GM12878 (cell line): Measurements from ENCODE around the gene MAPRE2. TPM values are rescaled to one million over a fixed set of nuclear protein-coding genes. Genes with fewer than 3 reads are reported as not detected.

Experiments used
- ATAC-seq: fragments of 200-7000 bp; cut with Tn5 transposase; 3 replicates; pipeline ENCODE4 v1.9.1; 2020; ENCODE audit warnings: mild to moderate bottlenecking, moderate library complexity
- BruUV-seq: library from RNA; stranded (reverse); fragments of 400-500 nt; replicated peaks from 2 replicates; lab custom pipeline; 2021; lab: Mats Ljungman, UMichigan
- CTCF ChIA-PET: fragments of 300-600 bp; sonication (Branson Sonifier 250); formaldehyde crosslinking; extraction: SDS; loops from one replicate; lab custom pipeline; 2021; ENCODE audit warnings: inconsistent platforms; lab: Yijun Ruan, JAX
- POLR2A ChIA-PET: fragments of 350-600 bp; formaldehyde crosslinking; extraction: SDS; loops from one replicate; lab custom pipeline; 2021; ENCODE audit warnings: inconsistent platforms; lab: Charles Lee
- RAD21 ChIA-PET: fragments of 300-600 bp; sonication (Branson Sonifier 250); formaldehyde crosslinking; loops from one replicate; lab custom pipeline; 2023; ENCODE audit warnings: antibody characterized with exemption; ENCODE audit not compliant: unreplicated experiment; lab: Charles Lee
- SMC1A ChIA-PET: fragments of 300-600 bp; sonication (Branson Sonifier 250); formaldehyde crosslinking; loops from one replicate; lab custom pipeline; 2023; ENCODE audit not compliant: unreplicated experiment, uncharacterized antibody; lab: Charles Lee
- DNase-seq: peaks from one replicate; pipeline ENCODE4 v3.0.0-alpha.2; 2011; ENCODE audit warnings: low read depth, low spot score
- FAIRE-seq: peaks from 3 replicates; lab custom pipeline; 2011; peaks lifted over from hg19 to GRCh38; lab: Jason Lieb, UNC
- H2AFZ ChIP-seq: 2 replicates; pipeline ENCODE4 v1.6.0; 2011; ENCODE audit warnings: low read depth, low read length, control low read depth; ENCODE audit not compliant: control insufficient read depth
- H3K27ac ChIP-seq: 2 replicates; pipeline ENCODE4 v1.5.1; 2011; ENCODE audit warnings: control low read depth; ENCODE audit not compliant: control insufficient read depth, insufficient read depth
- H3K27me3 ChIP-seq, 2 experiments: replicated peaks in 1 of 2; 2 replicates each; pipeline versions ENCODE4 v1.6.0 to v1.6.1; 2011; ENCODE audit warnings: low read length in 1 of 2; ENCODE audit not compliant: control insufficient read depth in 2 of 2, insufficient read depth in 2 of 2
- H3K36me3 ChIP-seq, 2 experiments: 2 replicates each; pipeline ENCODE4 v1.5.1; 2011; ENCODE audit warnings: low read length in 1 of 2; ENCODE audit not compliant: control insufficient read depth in 2 of 2, insufficient read depth in 2 of 2
- H3K4me1 ChIP-seq: 2 replicates; pipeline ENCODE4 v1.6.1; 2011; ENCODE audit warnings: mild to moderate bottlenecking, low read length, moderate library complexity, mixed read lengths; ENCODE audit not compliant: control insufficient read depth, insufficient read depth
- H3K4me2 ChIP-seq: 2 replicates; pipeline ENCODE4 v1.6.0; 2011; ENCODE audit warnings: control low read depth; ENCODE audit not compliant: control insufficient read depth, insufficient read depth
- H3K4me3 ChIP-seq: fragments of 200-600 bp; sonication (generic); 2 replicates; pipeline ENCODE4 v1.5.1; 2016
- H3K79me2 ChIP-seq: 2 replicates; pipeline ENCODE4 v1.6.0; 2011; ENCODE audit warnings: low read length; ENCODE audit not compliant: control insufficient read depth, insufficient read depth
- H3K9ac ChIP-seq: 2 replicates; pipeline ENCODE4 v1.8.0; 2011; ENCODE audit warnings: low read length, control low read depth, mixed read lengths; ENCODE audit not compliant: control insufficient read depth, insufficient read depth
- H3K9me3 ChIP-seq: replicated peaks from 3 replicates; pipeline ENCODE4 v1.5.1; 2011; ENCODE audit warnings: mild to moderate bottlenecking, low read length; ENCODE audit not compliant: control insufficient read depth, insufficient read depth
- H4K20me1 ChIP-seq: 2 replicates; pipeline ENCODE4 v1.6.0; 2011; ENCODE audit not compliant: control insufficient read depth, insufficient read depth
- CHD2 ChIP-seq: IDR thresholded peaks from 2 replicates; pipeline ENCODE4 v1.6.1; 2011; ENCODE audit warnings: low read depth, low read length, improper control_type of control experiment, borderline replicate concordance
- IKZF2 ChIP-seq, 2 experiments: fragments of 450-650 bp; IDR thresholded peaks; 2 replicates each; pipeline ENCODE4 v1.6.1; 2017; ENCODE audit warnings: mild to moderate bottlenecking in 2 of 2, moderate library complexity in 2 of 2
- MEF2A ChIP-seq: IDR thresholded peaks from 2 replicates; pipeline ENCODE4 v1.6.1; 2011; ENCODE audit warnings: low read depth, mild to moderate bottlenecking, low read length, moderate library complexity; ENCODE audit not compliant: insufficient read depth
- PAX8 ChIP-seq: fragments of 450-650 bp; IDR thresholded peaks from 2 replicates; pipeline ENCODE4 v1.6.1; 2017; ENCODE audit warnings: mild to moderate bottlenecking, moderate library complexity
- SMAD1 ChIP-seq: fragments of 450-650 bp; IDR thresholded peaks from 2 replicates; pipeline ENCODE4 v1.6.1; 2018; ENCODE audit warnings: mild to moderate bottlenecking, low read depth; ENCODE audit not compliant: partially characterized antibody
- TBL1XR1 ChIP-seq: IDR thresholded peaks from 2 replicates; pipeline ENCODE4 v1.6.1; 2012; ENCODE audit warnings: low read depth, low read length, improper control_type of control experiment
- ZBTB33 ChIP-seq: fragments of 450-650 bp; IDR thresholded peaks from 2 replicates; pipeline ENCODE4 v1.6.1; 2017; ENCODE audit warnings: mild to moderate bottlenecking
- WGBS: methylation state at CpG from one replicate; pipeline ENCODE4 v1.1.6; 2016; ENCODE audit warnings: low lambda C conversion rate; ENCODE audit not compliant: insufficient replicate concordance, insufficient coverage; ENCODE audit errors: missing lambda C conversion rate; 5-methylcytosine and 5-hydroxymethylcytosine counted together
- in situ Hi-C: fragments of 300-500 bp; cut with MboI; formaldehyde crosslinking; loops from 9 replicates; pipeline ENCODE4 v1.14.3; 2018; ENCODE audit warnings: mixed read lengths
- intact Hi-C: fragments of 100-400 bp; cut with micrococcal nuclease; formaldehyde crosslinking; loops from one replicate; pipeline ENCODE4 v1.14.2; 2022; ENCODE audit not compliant: unreplicated experiment
- polyA plus RNA-seq, 11 experiments: library from polyadenylated mRNA; depleted of rRNA in 4 of 11; unstranded in 6 of 11; stranded (reverse) in 5 of 11; fragments of >200 nt; fragmentation: Nextera tagmentation in 4 of 11; fragmentation: Illumina TruSeq in 1 of 11; extraction: Ambion mirVana in 4 of 11; extraction: Trizol in 1 of 11; gene quantifications; 1 replicate in 1 of 11; 2 replicates in 10 of 11; pipeline versions ENCODE4 v1.2.1 to v1.2.3, GENCODE V29; 2011 to 2016; ENCODE audit warnings: inconsistent platforms in 2 of 11, missing spikeins in 2 of 11, low read depth in 1 of 11
- total RNA-seq, 4 experiments: library from RNA; depleted of rRNA in 3 of 4; stranded (reverse); fragments of >200 nt in 3 of 4; fragmentation: Illumina TruSeq in 1 of 4; extraction: Trizol in 1 of 4; gene quantifications; 2 replicates each; pipeline versions ENCODE4 v1.2.1 to v1.2.3, GENCODE V29; 2013 to 2021
- TF ChIP-seq, protein P1 (sequence below): IDR thresholded peaks from 2 replicates; pipeline ENCODE4 v1.6.1; 2011; ENCODE audit warnings: borderline replicate concordance, low read depth, mild to moderate bottlenecking, moderate library complexity, mixed read lengths, low read length; ENCODE audit not compliant: insufficient read depth; ENCODE audit errors: extremely low read length
- TF ChIP-seq, protein P2 (sequence below): fragments of 150-350 bp; IDR thresholded peaks from 2 replicates; pipeline ENCODE4 v1.6.1; 2016; ENCODE audit warnings: low read depth, low read length

MAPRE2 gene
- total and polyA plus RNA-seq, 10 of the 15 experiments (the other 5 are each of a cell fraction or from before 2014, with no cell fraction given): 11.0 to 50.6 (median 24.0) TPM

GRCh38 chr18:35118641-35119040, 77.4 kb downstream of the MAPRE2 start:
- Histone ChIP-seq H3K36me3 (no peaks in the 10 kb centered on the region), H3K9me3 (no peaks in the 10 kb centered on the region), H3K4me3 (no peak overlapping the region)
- SMC1A ChIA-PET: no interaction called here
- no peak for TF ChIP-seq TBL1XR1
- TF ChIP-seq MEF2A: no peak
- no peak for TF ChIP-seq CHD2
- no peak for TF ChIP-seq IKZF2 (IDR thresholded peaks at IDR 0.05)
- no peak for TF ChIP-seq PAX8
- TF ChIP-seq, all 136 proteins: peak for 0
- no peak for DNase-seq
- H3K9ac ChIP-seq: no peak overlapping the region
- ATAC-seq: no peak
- ChIA-PET CTCF (no interaction called here), RAD21 (interaction anchor here (0.8 kb wide), 1 partner anchor 90 kb away, joined by 3 read pairs; no protein-coding TSS in a partner anchor), POLR2A (no interaction called here)
- in situ Hi-C loops (no loop called here), intact Hi-C loops (no loop called here)
- BruUV-seq: no TSS peak
- 75% methylated on average over 3 of the region's 3 CpGs for WGBS
- no peak for FAIRE-seq
- H3K27ac ChIP-seq: no peak overlapping the region
- H3K4me1 ChIP-seq: no peaks in the 10 kb centered on the region
- no peaks in the 10 kb centered on the region for H3K27me3 ChIP-seq
- H4K20me1 ChIP-seq: no peaks in the 10 kb centered on the region
- H3K79me2 ChIP-seq: no peaks in the 10 kb centered on the region
- H3K4me2 ChIP-seq: no peak overlapping the region
- no peak overlapping the region for H2AFZ ChIP-seq

GRCh38 chr18:35121038-35121437, 79.8 kb downstream of the MAPRE2 start:
- no peaks in the 10 kb centered on the region for H3K36me3 ChIP-seq
- ATAC-seq: no peak
- no peaks in the 10 kb centered on the region for H4K20me1 ChIP-seq
- no peak overlapping the region for H3K9ac ChIP-seq
- H2AFZ ChIP-seq: no peak overlapping the region
- 93% methylated on average over 3 of the region's 3 CpGs for WGBS
- intact Hi-C loops (no loop called here), in situ Hi-C loops (no loop called here)
- FAIRE-seq: no peak
- SMC1A ChIA-PET: interaction anchor here (0.6 to 1.8 kb wide), 7 partner anchors 20 to 194 kb away, joined by 3 to 5 read pairs (median 3); partner anchors contain the start of gene MAPRE2
- BruUV-seq: no TSS peak
- H3K4me1 ChIP-seq: no peaks in the 10 kb centered on the region
- POLR2A ChIA-PET: no interaction called here
- DNase-seq: no peak
- H3K9me3 ChIP-seq: no peaks in the 10 kb centered on the region; the same call in 2 of the 3 replicates
- no peak overlapping the region for H3K4me3 ChIP-seq
- no peak overlapping the region for H3K27ac ChIP-seq
- no peak overlapping the region for H3K4me2 ChIP-seq
- RAD21 ChIA-PET: interaction anchor here (0.8 to 1.4 kb wide), 2 partner anchors 47 to 100 kb away, joined by 3 read pairs; no protein-coding TSS in a partner anchor
- no peaks in the 10 kb centered on the region for H3K27me3 ChIP-seq
- CTCF ChIA-PET: interaction anchor here (1.2 to 1.6 kb wide), 5 partner anchors 10 to 94 kb away, joined by 4 to 6 read pairs (median 4); no protein-coding TSS in a partner anchor
- no peaks in the 10 kb centered on the region for H3K79me2 ChIP-seq
- TF ChIP-seq, protein P1, sequence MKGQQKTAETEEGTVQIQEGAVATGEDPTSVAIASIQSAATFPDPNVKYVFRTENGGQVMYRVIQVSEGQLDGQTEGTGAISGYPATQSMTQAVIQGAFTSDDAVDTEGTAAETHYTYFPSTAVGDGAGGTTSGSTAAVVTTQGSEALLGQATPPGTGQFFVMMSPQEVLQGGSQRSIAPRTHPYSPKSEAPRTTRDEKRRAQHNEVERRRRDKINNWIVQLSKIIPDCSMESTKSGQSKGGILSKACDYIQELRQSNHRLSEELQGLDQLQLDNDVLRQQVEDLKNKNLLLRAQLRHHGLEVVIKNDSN: no peak
- TF ChIP-seq SMAD1: no peak
- no peak for TF ChIP-seq ZBTB33
- no peak for TF ChIP-seq PAX8
- TF ChIP-seq, protein P2, sequence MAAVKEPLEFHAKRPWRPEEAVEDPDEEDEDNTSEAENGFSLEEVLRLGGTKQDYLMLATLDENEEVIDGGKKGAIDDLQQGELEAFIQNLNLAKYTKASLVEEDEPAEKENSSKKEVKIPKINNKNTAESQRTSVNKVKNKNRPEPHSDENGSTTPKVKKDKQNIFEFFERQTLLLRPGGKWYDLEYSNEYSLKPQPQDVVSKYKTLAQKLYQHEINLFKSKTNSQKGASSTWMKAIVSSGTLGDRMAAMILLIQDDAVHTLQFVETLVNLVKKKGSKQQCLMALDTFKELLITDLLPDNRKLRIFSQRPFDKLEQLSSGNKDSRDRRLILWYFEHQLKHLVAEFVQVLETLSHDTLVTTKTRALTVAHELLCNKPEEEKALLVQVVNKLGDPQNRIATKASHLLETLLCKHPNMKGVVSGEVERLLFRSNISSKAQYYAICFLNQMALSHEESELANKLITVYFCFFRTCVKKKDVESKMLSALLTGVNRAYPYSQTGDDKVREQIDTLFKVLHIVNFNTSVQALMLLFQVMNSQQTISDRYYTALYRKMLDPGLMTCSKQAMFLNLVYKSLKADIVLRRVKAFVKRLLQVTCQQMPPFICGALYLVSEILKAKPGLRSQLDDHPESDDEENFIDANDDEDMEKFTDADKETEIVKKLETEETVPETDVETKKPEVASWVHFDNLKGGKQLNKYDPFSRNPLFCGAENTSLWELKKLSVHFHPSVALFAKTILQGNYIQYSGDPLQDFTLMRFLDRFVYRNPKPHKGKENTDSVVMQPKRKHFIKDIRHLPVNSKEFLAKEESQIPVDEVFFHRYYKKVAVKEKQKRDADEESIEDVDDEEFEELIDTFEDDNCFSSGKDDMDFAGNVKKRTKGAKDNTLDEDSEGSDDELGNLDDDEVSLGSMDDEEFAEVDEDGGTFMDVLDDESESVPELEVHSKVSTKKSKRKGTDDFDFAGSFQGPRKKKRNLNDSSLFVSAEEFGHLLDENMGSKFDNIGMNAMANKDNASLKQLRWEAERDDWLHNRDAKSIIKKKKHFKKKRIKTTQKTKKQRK: no peak
